ENCODE results near the gene GALNTL6. TPM values are rescaled to one million over a fixed set of nuclear protein-coding genes. Genes with fewer than 3 reads are reported as not detected.

GALNTL6 gene
- total and polyA plus RNA-seq, 2 donors (not counting 1 experiment from before 2014, with no cell fraction given), result 0.99 to 1.1 TPM

DNA sequence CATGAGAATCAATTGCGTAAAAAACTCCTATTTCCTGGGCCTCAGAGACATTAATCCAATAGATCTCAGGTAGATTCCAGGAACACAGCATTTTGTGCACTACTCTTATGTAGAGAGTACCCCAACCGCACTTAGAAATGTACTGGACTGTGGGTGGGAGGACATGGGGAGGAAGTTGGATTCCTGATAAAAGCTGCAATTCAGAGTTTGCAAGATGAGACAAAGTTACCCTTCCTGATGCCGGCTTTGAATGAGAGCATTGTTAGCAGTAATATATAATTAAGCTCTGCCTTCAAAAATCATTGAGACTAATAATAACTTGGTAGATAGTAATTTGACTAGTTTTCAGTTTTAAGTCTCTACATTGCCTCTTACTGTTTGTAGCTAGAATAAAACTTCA lies 1032.1 kb downstream of the GALNTL6 start:
- no peak overlapping the region for H3K4me3 ChIP-seq (ENCODE audit: control extremely low read depth in 1 of 5, extremely low read depth in 1 of 5, insufficient read depth in 1 of 5, low read depth in 2 of 5, low read length in 4 of 5)
- no CpG with 5 or more reads among the region's 3 CpGs for WGBS (ENCODE audit: insufficient coverage)
- no peaks in the 10 kb centered on the region for H3K27me3 ChIP-seq (replicated peaks in 1 of 4; ENCODE audit: control extremely low read depth in 1 of 4, control insufficient read depth in 3 of 4, insufficient read depth in 4 of 4, low read length in 3 of 4)
- no peaks in the 10 kb centered on the region for H3K79me2 ChIP-seq (ENCODE audit: control insufficient read depth, insufficient read depth, low read length)
- H2AFZ ChIP-seq (ENCODE audit: insufficient read depth, low read depth, low read length, poor library complexity, severe bottlenecking), result no peak overlapping the region
- no peaks in the 10 kb centered on the region for H3K4me1 Mint-ChIP-seq
- no peak overlapping the region for H3K27ac Mint-ChIP-seq
- H3K4me2 ChIP-seq (replicated peaks; ENCODE audit: low read depth, low read length, poor library complexity, severe bottlenecking), result no peak overlapping the region
- TF ChIP-seq, protein P1, sequence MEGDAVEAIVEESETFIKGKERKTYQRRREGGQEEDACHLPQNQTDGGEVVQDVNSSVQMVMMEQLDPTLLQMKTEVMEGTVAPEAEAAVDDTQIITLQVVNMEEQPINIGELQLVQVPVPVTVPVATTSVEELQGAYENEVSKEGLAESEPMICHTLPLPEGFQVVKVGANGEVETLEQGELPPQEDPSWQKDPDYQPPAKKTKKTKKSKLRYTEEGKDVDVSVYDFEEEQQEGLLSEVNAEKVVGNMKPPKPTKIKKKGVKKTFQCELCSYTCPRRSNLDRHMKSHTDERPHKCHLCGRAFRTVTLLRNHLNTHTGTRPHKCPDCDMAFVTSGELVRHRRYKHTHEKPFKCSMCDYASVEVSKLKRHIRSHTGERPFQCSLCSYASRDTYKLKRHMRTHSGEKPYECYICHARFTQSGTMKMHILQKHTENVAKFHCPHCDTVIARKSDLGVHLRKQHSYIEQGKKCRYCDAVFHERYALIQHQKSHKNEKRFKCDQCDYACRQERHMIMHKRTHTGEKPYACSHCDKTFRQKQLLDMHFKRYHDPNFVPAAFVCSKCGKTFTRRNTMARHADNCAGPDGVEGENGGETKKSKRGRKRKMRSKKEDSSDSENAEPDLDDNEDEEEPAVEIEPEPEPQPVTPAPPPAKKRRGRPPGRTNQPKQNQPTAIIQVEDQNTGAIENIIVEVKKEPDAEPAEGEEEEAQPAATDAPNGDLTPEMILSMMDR (IDR thresholded peaks at IDR 0.05), result no peak
- no peak for TF ChIP-seq EZH2 (IDR thresholded peaks at IDR 0.05; ENCODE audit: borderline replicate concordance, insufficient read depth, low read depth, low read length, poor library complexity, severe bottlenecking)
- no peak overlapping the region for H3K4me3 Mint-ChIP-seq
- H4K20me1 ChIP-seq (ENCODE audit: control insufficient read depth, insufficient read depth, low read length, poor library complexity, severe bottlenecking), result no peaks in the 10 kb centered on the region
- DNase-seq (no peak), ATAC-seq (ENCODE audit: low read depth) (no peak)
- H3K27ac ChIP-seq (ENCODE audit: low read length in 2 of 2), result no peak overlapping the region
- ChIA-PET CTCF (no interaction called here), POLR2A (no interaction called here)
- H3K9me3 ChIP-seq (ENCODE audit: control extremely low read depth in 1 of 3, control insufficient read depth in 2 of 3, insufficient read depth in 1 of 3, low read length in 2 of 3), result no peaks in the 10 kb centered on the region
- H3K4me1 ChIP-seq (ENCODE audit: control insufficient read depth in 2 of 2, insufficient read depth in 2 of 2, low read length in 2 of 2), result no peaks in the 10 kb centered on the region
- H3K36me3 ChIP-seq (replicated peaks in 1 of 2; ENCODE audit: control extremely low read depth in 1 of 2, control insufficient read depth in 1 of 2, extremely low read depth in 1 of 2, insufficient read depth in 2 of 2, low read length in 1 of 2), result no peaks in the 10 kb centered on the region
- H3K27me3 Mint-ChIP-seq, result no peaks in the 10 kb centered on the region
- H3K9me3 Mint-ChIP-seq (ENCODE audit: insufficient read depth), result peaks cover 2% of the 10 kb centered on the region
- intact Hi-C loops (cut with micrococcal nuclease), result no loop called here
- no peak overlapping the region for H3K9ac ChIP-seq (ENCODE audit: low read length)

DNA sequence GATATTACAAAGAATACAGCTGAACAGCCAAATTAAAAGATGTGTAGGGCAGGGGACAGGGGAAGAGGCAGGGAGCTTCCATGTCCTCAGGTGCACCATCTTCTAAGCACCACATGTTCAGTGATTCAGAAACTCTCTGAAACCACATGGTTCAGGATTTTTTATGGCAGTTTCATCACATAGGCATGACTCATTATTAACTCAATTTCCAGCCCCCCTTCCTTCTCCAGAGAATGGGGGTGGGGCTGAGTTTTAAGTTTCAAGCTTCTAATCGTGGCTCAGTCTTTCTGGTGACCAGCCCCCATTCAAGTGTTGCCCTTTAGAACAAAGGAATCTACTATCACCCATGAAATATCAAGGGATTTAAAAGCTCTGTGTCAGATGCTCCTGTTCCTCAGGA lies 1037.6 kb downstream of the GALNTL6 start:
- no peaks in the 10 kb centered on the region for H3K4me1 ChIP-seq (ENCODE audit: control insufficient read depth in 2 of 2, insufficient read depth in 2 of 2, low read length in 2 of 2)
- no peak overlapping the region for H2AFZ ChIP-seq (ENCODE audit: insufficient read depth, low read depth, low read length, poor library complexity, severe bottlenecking)
- no peak for ATAC-seq (ENCODE audit: low read depth)
- H3K36me3 ChIP-seq (replicated peaks in 1 of 2; ENCODE audit: control extremely low read depth in 1 of 2, control insufficient read depth in 1 of 2, extremely low read depth in 1 of 2, insufficient read depth in 2 of 2, low read length in 1 of 2), result no peaks in the 10 kb centered on the region
- no peaks in the 10 kb centered on the region for H3K9me3 ChIP-seq (ENCODE audit: control extremely low read depth in 1 of 3, control insufficient read depth in 2 of 3, insufficient read depth in 1 of 3, low read length in 2 of 3)
- ChIA-PET CTCF (no interaction called here), POLR2A (no interaction called here)
- H3K4me3 ChIP-seq (ENCODE audit: control extremely low read depth in 1 of 5, extremely low read depth in 1 of 5, insufficient read depth in 1 of 5, low read depth in 2 of 5, low read length in 4 of 5), result no peak overlapping the region
- H3K27me3 Mint-ChIP-seq, result no peaks in the 10 kb centered on the region
- H3K27me3 ChIP-seq (replicated peaks in 1 of 4; ENCODE audit: control extremely low read depth in 1 of 4, control insufficient read depth in 3 of 4, insufficient read depth in 4 of 4, low read length in 3 of 4), result no peaks in the 10 kb centered on the region
- H3K4me1 Mint-ChIP-seq, result no peaks in the 10 kb centered on the region
- WGBS (ENCODE audit: insufficient coverage), result 100% methylated on average over 1 of the region's 1 CpG
- no peak overlapping the region for H3K4me3 Mint-ChIP-seq
- no peak for DNase-seq
- no peak overlapping the region for H3K4me2 ChIP-seq (replicated peaks; ENCODE audit: low read depth, low read length, poor library complexity, severe bottlenecking)
- peaks cover 2% of the 10 kb centered on the region for H3K9me3 Mint-ChIP-seq (ENCODE audit: insufficient read depth)
- no peak overlapping the region for H3K27ac ChIP-seq (ENCODE audit: low read length in 2 of 2)
- no peaks in the 10 kb centered on the region for H3K79me2 ChIP-seq (ENCODE audit: control insufficient read depth, insufficient read depth, low read length)
- no peaks in the 10 kb centered on the region for H4K20me1 ChIP-seq (ENCODE audit: control insufficient read depth, insufficient read depth, low read length, poor library complexity, severe bottlenecking)
- intact Hi-C loops (cut with micrococcal nuclease), result no loop called here
- no peak overlapping the region for H3K27ac Mint-ChIP-seq
- no peak overlapping the region for H3K9ac ChIP-seq (ENCODE audit: low read length)
- TF ChIP-seq, protein P1 (IDR thresholded peaks at IDR 0.05), result no peak
- no peak for TF ChIP-seq EZH2 (IDR thresholded peaks at IDR 0.05; ENCODE audit: borderline replicate concordance, insufficient read depth, low read depth, low read length, poor library complexity, severe bottlenecking)
